Thoracic aorta (tissue), 2 donors: Measurements from ENCODE around the gene LTK. TPM values are rescaled to one million over a fixed set of nuclear protein-coding genes. Genes with fewer than 3 reads are reported as not detected.
A peak's percentile ranks its signal among the peaks of the same experiment; 100 is the strongest.

ENCODE experiments used
- ATAC-seq: fragments of 150-250 bp; one replicate; pipeline ENCODE4 v1.8.0; 2017; ENCODE audit warnings: low read depth; ENCODE audit not compliant: insufficient number of reproducible peaks, low FRiP score
- DNase-seq: peaks from one replicate; pipeline ENCODE4 v3.0.0-alpha.2; 2020; ENCODE audit warnings: low spot score
- H3K27ac ChIP-seq, 2 donors: fragments of 200-600 bp; sonication (generic); 1 replicate in 1 of 2; 2 replicates in 1 of 2; pipeline ENCODE4 v1.5.1; 2016; ENCODE audit warnings: mild to moderate bottlenecking in 2 of 2, moderate library complexity in 2 of 2
- H3K27me3 ChIP-seq: fragments of 200-600 bp; sonication (generic); replicated peaks from 2 replicates; pipeline ENCODE4 v1.6.0; 2016; ENCODE audit warnings: mild to moderate bottlenecking; ENCODE audit not compliant: insufficient read depth
- H3K36me3 ChIP-seq: fragments of 200-600 bp; sonication (generic); one replicate; pipeline ENCODE4 v1.5.1; 2016
- H3K4me1 ChIP-seq, 2 donors: fragments of 200-600 bp; sonication (generic); 1 replicate in 1 of 2; 2 replicates in 1 of 2; pipeline versions ENCODE4 v1.5.1 to v1.6.0; 2016; ENCODE audit warnings: low read depth in 2 of 2, mild to moderate bottlenecking in 1 of 2; ENCODE audit not compliant: control insufficient read depth in 1 of 2
- H3K4me3 ChIP-seq: fragments of 200-600 bp; sonication (generic); 2 replicates; pipeline ENCODE4 v1.5.1; 2016; ENCODE audit warnings: mild to moderate bottlenecking
- H3K9me3 ChIP-seq: fragments of 200-600 bp; sonication (generic); 2 replicates; pipeline ENCODE4 v1.5.1; 2016
- total RNA-seq, 2 donors: library from RNA; depleted of rRNA; stranded (reverse); fragments of >200 nt; gene quantifications; one replicate each; pipeline versions ENCODE4 v1.1.0 to v1.2.3, GENCODE V29; 2016
- TF ChIP-seq, protein P1 (sequence below): fragments of 200-600 bp; sonication (generic); IDR thresholded peaks from one replicate; pipeline ENCODE4 v1.5.1; 2019; ENCODE audit warnings: antibody characterized with exemption

The LTK gene
- total RNA-seq, 2 donors from 2014 or later = 0.35 to 0.81 TPM

- no peaks in the 10 kb centered on the region for H3K9me3 ChIP-seq
- H3K4me1 ChIP-seq = peaks cover 25 to 31% of the 10 kb centered on the region in 2 donors
- H3K27me3 ChIP-seq = peaks cover 7% of the 10 kb centered on the region
- TF ChIP-seq, protein P1, sequence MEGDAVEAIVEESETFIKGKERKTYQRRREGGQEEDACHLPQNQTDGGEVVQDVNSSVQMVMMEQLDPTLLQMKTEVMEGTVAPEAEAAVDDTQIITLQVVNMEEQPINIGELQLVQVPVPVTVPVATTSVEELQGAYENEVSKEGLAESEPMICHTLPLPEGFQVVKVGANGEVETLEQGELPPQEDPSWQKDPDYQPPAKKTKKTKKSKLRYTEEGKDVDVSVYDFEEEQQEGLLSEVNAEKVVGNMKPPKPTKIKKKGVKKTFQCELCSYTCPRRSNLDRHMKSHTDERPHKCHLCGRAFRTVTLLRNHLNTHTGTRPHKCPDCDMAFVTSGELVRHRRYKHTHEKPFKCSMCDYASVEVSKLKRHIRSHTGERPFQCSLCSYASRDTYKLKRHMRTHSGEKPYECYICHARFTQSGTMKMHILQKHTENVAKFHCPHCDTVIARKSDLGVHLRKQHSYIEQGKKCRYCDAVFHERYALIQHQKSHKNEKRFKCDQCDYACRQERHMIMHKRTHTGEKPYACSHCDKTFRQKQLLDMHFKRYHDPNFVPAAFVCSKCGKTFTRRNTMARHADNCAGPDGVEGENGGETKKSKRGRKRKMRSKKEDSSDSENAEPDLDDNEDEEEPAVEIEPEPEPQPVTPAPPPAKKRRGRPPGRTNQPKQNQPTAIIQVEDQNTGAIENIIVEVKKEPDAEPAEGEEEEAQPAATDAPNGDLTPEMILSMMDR = no peak
- peak; percentile 34 for ATAC-seq
- H3K27ac ChIP-seq = no peak within 1 kb of the TSS
- no peaks in the 10 kb centered on the region for H3K36me3 ChIP-seq
- DNase-seq = peak; percentile 21
- H3K4me3 ChIP-seq = peak within 1 kb of the TSS; percentile 94
Observed at GRCh38 chr15:41493205-41493901, 20.3 kb downstream of the LTK start, which contains the start of gene ITPKA. Gene ITPKA (plus strand): TSS chr15:41493874. CDS start chr15:41493928, 54 bp downstream.

DNA sequence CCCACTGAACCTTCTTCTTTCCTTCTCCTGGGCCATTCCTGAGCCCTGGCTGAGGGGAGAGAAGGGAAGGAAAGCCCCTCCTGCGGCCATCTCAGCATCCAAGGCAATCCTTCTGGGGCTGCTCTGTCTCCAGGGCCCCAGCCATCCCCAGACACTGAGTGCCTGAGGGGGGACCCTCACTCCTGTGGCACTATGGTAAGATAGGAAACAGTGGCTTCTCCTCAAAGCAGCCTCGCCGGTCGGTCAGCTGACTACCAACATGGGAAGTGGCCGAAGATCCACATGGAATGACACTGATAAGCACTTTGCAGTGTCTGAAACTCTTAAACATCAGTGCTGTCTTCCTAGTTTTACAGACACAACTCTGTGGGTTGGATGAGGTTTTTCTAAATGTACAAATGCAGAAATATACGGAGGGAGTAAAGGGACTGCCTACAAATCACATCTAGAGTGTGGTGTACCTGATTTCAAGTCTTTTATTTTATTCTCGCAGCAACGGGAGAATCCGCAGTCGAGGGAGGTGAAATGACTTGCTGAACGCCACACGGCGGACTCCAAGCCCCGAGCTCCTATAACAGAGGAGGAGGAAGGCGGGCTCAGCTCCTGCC is 20.9 kb downstream of the LTK start:
- peaks cover 25 to 31% of the 10 kb centered on the region in 2 donors for H3K4me1 ChIP-seq
- no peaks in the 10 kb centered on the region for H3K9me3 ChIP-seq
- no peak overlapping the region for H3K27ac ChIP-seq
- DNase-seq = no peak
- peaks cover 7% of the 10 kb centered on the region for H3K27me3 ChIP-seq
- no peak for ATAC-seq
- TF ChIP-seq, protein P1 = no peak
- no peaks in the 10 kb centered on the region for H3K36me3 ChIP-seq
- peak overlapping the region; percentile 94 for H3K4me3 ChIP-seq

GRCh38 chr15:41491889-41492288 is 21.7 kb downstream of the LTK start:
- Histone ChIP-seq H3K9me3 (no peaks in the 10 kb centered on the region), H3K4me3 (no peak overlapping the region), H3K4me1 (peaks cover 25 to 31% of the 10 kb centered on the region in 2 donors), H3K36me3 (no peaks in the 10 kb centered on the region), H3K27ac (no peak overlapping the region), H3K27me3 (peaks cover 7% of the 10 kb centered on the region)
- ATAC-seq (no peak), DNase-seq (no peak)
- TF ChIP-seq, protein P1 = no peak

GRCh38 chr15:41490355-41490754 is 23.3 kb downstream of the LTK start:
- H3K27ac ChIP-seq = no peak overlapping the region
- TF ChIP-seq, protein P1 = no peak
- no peak for DNase-seq
- ATAC-seq = no peak
- H3K9me3 ChIP-seq = no peaks in the 10 kb centered on the region
- no peak overlapping the region for H3K4me3 ChIP-seq
- no peaks in the 10 kb centered on the region for H3K36me3 ChIP-seq
- H3K27me3 ChIP-seq = peaks cover 6% of the 10 kb centered on the region
- H3K4me1 ChIP-seq = peaks cover 25 to 31% of the 10 kb centered on the region in 2 donors

DNA sequence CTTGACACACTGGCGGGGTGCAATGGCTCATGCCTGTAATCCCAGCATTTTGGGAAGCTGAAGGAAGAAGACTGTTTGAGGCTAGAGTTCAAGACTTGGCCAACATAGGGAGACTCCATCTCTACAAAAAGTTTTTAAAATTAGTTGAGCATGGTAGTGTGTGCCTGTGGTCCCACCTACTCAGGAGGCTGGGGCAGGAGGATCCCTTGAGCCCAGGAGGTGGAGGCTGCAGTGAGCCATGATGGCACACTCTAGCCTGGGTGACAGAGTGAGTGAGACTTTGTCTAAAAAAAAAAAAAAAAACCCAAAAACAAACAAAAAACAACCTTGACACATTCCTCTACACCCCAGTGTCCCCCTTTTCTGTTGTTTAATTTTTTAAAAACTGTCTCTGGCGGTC is 24.0 kb downstream of the LTK start:
- peaks cover 20 to 24% of the 10 kb centered on the region in 2 donors for H3K4me1 ChIP-seq
- H3K4me3 ChIP-seq = no peak overlapping the region
- H3K27ac ChIP-seq = no peak overlapping the region
- H3K9me3 ChIP-seq = no peaks in the 10 kb centered on the region
- DNase-seq = no peak
- H3K36me3 ChIP-seq = no peaks in the 10 kb centered on the region
- H3K27me3 ChIP-seq = no peaks in the 10 kb centered on the region
- ATAC-seq = no peak
- TF ChIP-seq, protein P1 = no peak
